Measurements from ENCODE around the gene SIGLEC8. TPM values are rescaled to one million over a fixed set of nuclear protein-coding genes. Genes with fewer than 3 reads are reported as not detected.

Gene SIGLEC8
- total and polyA plus RNA-seq, 9 of the 15 experiments (the other 6 are each of a cell fraction or from before 2014, with no cell fraction given): 0.04 to 0.65 (median 0.39) TPM

DNA sequence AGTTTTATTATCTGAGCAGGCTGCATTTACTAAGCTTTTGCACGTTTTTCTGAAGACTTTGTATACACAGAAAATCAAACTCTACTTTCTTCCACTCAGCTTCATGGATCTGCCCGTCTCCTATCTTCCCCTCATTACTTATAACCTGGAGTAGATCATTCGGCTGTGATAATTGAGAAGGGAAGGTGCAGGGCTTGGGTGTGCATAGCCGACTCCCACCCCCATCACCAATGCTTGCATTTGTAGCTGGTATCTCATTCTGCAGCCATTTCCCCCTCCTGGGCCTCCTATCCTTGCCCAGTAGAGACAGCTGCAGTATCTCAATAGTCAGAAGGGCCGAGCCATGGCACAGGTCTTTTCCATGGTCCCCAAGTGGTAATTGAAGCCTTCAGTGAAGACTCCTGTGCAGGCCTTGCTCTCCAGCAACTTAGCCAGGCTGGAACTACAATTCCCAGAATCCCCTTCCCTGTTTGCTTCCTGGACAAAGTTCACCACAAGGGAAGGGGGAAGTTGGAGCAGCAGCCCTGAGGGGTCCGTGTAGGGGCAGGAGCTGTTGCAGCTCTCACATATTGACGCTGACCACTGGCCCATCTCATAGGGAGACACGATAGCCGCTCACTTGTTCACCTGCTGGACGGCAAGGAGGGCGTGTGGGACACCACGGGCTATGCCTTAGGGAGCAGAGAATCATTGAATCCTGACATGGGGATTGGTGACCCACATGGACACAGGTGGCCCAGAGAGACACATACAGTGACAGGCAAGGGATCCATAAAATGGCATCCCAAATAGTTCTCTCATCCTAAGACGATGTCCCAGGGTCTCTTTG is 2.1 kb upstream of the SIGLEC8 start (continued):
- TF ChIP-seq SUPT5H (IDR thresholded peaks at IDR 0.05) (peak; percentile 42; the same call in 1 of the 2 replicates), PCBP2 (IDR thresholded peaks at IDR 0.05; ENCODE audit: low read depth, low read length, poor library complexity, severe bottlenecking) (no peak), ZSCAN29 (IDR thresholded peaks at IDR 0.05) (no peak), DMBX1 (CRISPR knock-in tag; IDR thresholded peaks at IDR 0.05; ENCODE audit: borderline replicate concordance) (peak; percentile 69; the same call in 1 of the 2 replicates), MAZ (CRISPR knock-in tag; conservative IDR thresholded peaks at IDR 0.05 in 1 of 2, IDR thresholded peaks at IDR 0.05 in 1 of 2) (peak; percentile 83 to 89), RBBP5 (IDR thresholded peaks at IDR 0.05; ENCODE audit: borderline replicate concordance, insufficient read depth, low read length, poor library complexity, severe bottlenecking) (no peak), DACH1 (IDR thresholded peaks at IDR 0.05; ENCODE audit: partially characterized antibody) (no peak), SP1 (CRISPR knock-in tag; IDR thresholded peaks at IDR 0.05) (peak; percentile 29; the same call in 1 of the 2 replicates), ATF7 (IDR thresholded peaks at IDR 0.05) (0 out of 2 replicates have a peak, but pooled peaks have one; percentile 29), RBM22 (IDR thresholded peaks at IDR 0.05; ENCODE audit: low read depth, low read length, poor library complexity, severe bottlenecking) (no peak), RBM17 (IDR thresholded peaks at IDR 0.05; ENCODE audit: borderline replicate concordance, low read depth, low read length) (no peak), MAX (CRISPR knock-in tag; IDR thresholded peaks at IDR 0.05) (0 out of 2 replicates have a peak, but pooled peaks have one; percentile 12)
- TF ChIP-seq, protein P1, sequence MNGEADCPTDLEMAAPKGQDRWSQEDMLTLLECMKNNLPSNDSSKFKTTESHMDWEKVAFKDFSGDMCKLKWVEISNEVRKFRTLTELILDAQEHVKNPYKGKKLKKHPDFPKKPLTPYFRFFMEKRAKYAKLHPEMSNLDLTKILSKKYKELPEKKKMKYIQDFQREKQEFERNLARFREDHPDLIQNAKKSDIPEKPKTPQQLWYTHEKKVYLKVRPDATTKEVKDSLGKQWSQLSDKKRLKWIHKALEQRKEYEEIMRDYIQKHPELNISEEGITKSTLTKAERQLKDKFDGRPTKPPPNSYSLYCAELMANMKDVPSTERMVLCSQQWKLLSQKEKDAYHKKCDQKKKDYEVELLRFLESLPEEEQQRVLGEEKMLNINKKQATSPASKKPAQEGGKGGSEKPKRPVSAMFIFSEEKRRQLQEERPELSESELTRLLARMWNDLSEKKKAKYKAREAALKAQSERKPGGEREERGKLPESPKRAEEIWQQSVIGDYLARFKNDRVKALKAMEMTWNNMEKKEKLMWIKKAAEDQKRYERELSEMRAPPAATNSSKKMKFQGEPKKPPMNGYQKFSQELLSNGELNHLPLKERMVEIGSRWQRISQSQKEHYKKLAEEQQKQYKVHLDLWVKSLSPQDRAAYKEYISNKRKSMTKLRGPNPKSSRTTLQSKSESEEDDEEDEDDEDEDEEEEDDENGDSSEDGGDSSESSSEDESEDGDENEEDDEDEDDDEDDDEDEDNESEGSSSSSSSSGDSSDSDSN (IDR thresholded peaks at IDR 0.05; ENCODE audit: borderline replicate concordance in 1 of 2, low read depth in 2 of 2, low read length in 2 of 2): 0 out of 4 replicates have a peak, but pooled peaks of 1 of the 2 experiments have one; percentile 3
- TF ChIP-seq, protein P2, sequence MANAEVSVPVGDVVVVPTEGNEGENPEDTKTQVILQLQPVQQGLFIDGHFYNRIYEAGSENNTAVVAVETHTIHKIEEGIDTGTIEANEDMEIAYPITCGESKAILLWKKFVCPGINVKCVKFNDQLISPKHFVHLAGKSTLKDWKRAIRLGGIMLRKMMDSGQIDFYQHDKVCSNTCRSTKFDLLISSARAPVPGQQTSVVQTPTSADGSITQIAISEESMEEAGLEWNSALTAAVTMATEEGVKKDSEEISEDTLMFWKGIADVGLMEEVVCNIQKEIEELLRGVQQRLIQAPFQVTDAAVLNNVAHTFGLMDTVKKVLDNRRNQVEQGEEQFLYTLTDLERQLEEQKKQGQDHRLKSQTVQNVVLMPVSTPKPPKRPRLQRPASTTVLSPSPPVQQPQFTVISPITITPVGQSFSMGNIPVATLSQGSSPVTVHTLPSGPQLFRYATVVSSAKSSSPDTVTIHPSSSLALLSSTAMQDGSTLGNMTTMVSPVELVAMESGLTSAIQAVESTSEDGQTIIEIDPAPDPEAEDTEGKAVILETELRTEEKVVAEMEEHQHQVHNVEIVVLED (CRISPR knock-in tag; IDR thresholded peaks at IDR 0.05): peak; percentile 22; the same call in 1 of the 2 replicates
- TF ChIP-seq, protein P3, sequence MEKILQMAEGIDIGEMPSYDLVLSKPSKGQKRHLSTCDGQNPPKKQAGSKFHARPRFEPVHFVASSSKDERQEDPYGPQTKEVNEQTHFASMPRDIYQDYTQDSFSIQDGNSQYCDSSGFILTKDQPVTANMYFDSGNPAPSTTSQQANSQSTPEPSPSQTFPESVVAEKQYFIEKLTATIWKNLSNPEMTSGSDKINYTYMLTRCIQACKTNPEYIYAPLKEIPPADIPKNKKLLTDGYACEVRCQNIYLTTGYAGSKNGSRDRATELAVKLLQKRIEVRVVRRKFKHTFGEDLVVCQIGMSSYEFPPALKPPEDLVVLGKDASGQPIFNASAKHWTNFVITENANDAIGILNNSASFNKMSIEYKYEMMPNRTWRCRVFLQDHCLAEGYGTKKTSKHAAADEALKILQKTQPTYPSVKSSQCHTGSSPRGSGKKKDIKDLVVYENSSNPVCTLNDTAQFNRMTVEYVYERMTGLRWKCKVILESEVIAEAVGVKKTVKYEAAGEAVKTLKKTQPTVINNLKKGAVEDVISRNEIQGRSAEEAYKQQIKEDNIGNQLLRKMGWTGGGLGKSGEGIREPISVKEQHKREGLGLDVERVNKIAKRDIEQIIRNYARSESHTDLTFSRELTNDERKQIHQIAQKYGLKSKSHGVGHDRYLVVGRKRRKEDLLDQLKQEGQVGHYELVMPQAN (IDR thresholded peaks at IDR 0.05; ENCODE audit: borderline replicate concordance): no peak

All from K562 (cell line).